SU-DHL-6 (cell line): ENCODE data around the gene PDE4B.

Experiments
- H2AFZ ChIP-seq: fragments of 200-600 bp; sonication (generic); 2 replicates; pipeline ENCODE4 v1.6.1; 2014; ENCODE audit warnings: low read depth, mild to moderate bottlenecking, moderate library complexity, mixed read lengths, antibody characterized with exemption, low read length; ENCODE audit not compliant: severe bottlenecking
- H3F3A ChIP-seq: fragments of 200-600 bp; shearing (Covaris generic); 2 replicates; pipeline ENCODE4 v1.6.0; 2016; ENCODE audit warnings: antibody characterized with exemption, mild to moderate bottlenecking; ENCODE audit not compliant: insufficient read depth
- H3K27ac ChIP-seq: fragments of 200-600 bp; sonication (generic); 2 replicates; pipeline ENCODE4 v1.5.1; 2016; ENCODE audit warnings: low read depth, mild to moderate bottlenecking, low read length, moderate library complexity, mixed read lengths
- H3K27me3 ChIP-seq: fragments of 200-600 bp; sonication (generic), shearing (Covaris generic); 2 replicates; pipeline ENCODE4 v1.6.0; 2014; ENCODE audit warnings: mild to moderate bottlenecking, low read length
- H3K36me3 ChIP-seq: fragments of 200-600 bp; sonication (generic); 2 replicates; pipeline ENCODE4 v1.6.1; 2014; ENCODE audit warnings: mild to moderate bottlenecking, low read length, mixed read lengths
- H3K4me2 ChIP-seq: fragments of 300-600, 200-600 bp; shearing (Covaris generic), sonication (generic); 2 replicates; pipeline ENCODE4 v1.6.0; 2014; ENCODE audit warnings: low read length, low read depth, mild to moderate bottlenecking; ENCODE audit not compliant: poor library complexity, severe bottlenecking
- H3K4me3 ChIP-seq: fragments of 200-600 bp; sonication (generic); 2 replicates; pipeline ENCODE4 v1.5.1; 2014; ENCODE audit warnings: antibody characterized with exemption, low read length, mild to moderate bottlenecking, mixed read lengths; ENCODE audit not compliant: insufficient read depth, poor library complexity, severe bottlenecking
- H3K79me2 ChIP-seq: fragments of 200-600 bp; sonication (generic); 2 replicates; pipeline ENCODE4 v1.6.1; 2014; ENCODE audit warnings: mild to moderate bottlenecking, low read length, moderate library complexity; ENCODE audit not compliant: insufficient read depth
- H3K9ac ChIP-seq: fragments of 200-600 bp; sonication (generic); 2 replicates; pipeline ENCODE4 v1.7.0; 2014; ENCODE audit warnings: mild to moderate bottlenecking, low read length
- H3K9me2 ChIP-seq: fragments of 200-600 bp; sonication (generic); replicated peaks from 2 replicates; pipeline ENCODE4 v1.6.1; 2014; ENCODE audit warnings: low read length; ENCODE audit not compliant: insufficient read depth
- H3K9me3 ChIP-seq: fragments of 200-600 bp; sonication (generic); 2 replicates; pipeline ENCODE4 v1.6.1; 2014; ENCODE audit warnings: low read length, mixed read lengths; ENCODE audit not compliant: insufficient read depth
- H4K20me1 ChIP-seq: fragments of 200-600 bp; sonication (generic); 2 replicates; pipeline ENCODE4 v1.6.1; 2014; ENCODE audit warnings: low read depth, mild to moderate bottlenecking, antibody characterized with exemption, low read length, moderate library complexity, mixed read lengths
- EZH2phosphoT487 ChIP-seq: fragments of 200-600 bp; sonication (generic), shearing (Covaris generic); conservative IDR thresholded peaks from 2 replicates; pipeline ENCODE4 v1.6.1; 2018; ENCODE audit warnings: mild to moderate bottlenecking, antibody characterized with exemption, low read length, moderate library complexity, mixed read lengths
- TF ChIP-seq, protein P1 (sequence below): fragments of 200-600 bp; sonication (generic); IDR thresholded peaks from one replicate; pipeline ENCODE4 v1.5.1; 2017; ENCODE audit warnings: antibody characterized with exemption, mild to moderate bottlenecking, low read length, moderate library complexity; ENCODE audit not compliant: insufficient read depth, poor library complexity, severe bottlenecking

The PDE4B gene

DNA sequence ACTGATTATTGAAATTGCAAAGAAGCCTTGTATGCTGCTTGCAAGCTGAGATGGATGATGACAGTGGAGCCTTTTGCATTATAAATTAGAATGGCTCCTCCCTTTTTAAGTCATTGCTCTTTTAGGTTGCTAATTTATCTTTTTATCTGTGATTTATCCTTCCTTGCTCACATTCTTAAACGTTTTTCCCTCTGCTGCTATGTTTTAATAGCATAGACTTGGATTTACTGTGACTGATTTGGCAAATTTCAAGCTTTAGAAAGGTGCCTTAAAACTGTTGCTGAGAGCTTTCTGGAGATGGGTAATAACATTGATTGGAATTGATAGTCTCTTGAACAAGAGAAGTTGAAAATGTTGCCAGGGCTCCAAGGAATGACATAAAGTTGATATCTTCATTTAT is 427.8 kb downstream of the PDE4B start:
- H3K9me3 ChIP-seq = no peaks in the 10 kb centered on the region
- H3K27me3 ChIP-seq = no peaks in the 10 kb centered on the region
- no peaks in the 10 kb centered on the region for H3K36me3 ChIP-seq
- no peak overlapping the region for H3K27ac ChIP-seq
- H3F3A ChIP-seq = no peaks in the 10 kb centered on the region
- TF ChIP-seq, protein P1, sequence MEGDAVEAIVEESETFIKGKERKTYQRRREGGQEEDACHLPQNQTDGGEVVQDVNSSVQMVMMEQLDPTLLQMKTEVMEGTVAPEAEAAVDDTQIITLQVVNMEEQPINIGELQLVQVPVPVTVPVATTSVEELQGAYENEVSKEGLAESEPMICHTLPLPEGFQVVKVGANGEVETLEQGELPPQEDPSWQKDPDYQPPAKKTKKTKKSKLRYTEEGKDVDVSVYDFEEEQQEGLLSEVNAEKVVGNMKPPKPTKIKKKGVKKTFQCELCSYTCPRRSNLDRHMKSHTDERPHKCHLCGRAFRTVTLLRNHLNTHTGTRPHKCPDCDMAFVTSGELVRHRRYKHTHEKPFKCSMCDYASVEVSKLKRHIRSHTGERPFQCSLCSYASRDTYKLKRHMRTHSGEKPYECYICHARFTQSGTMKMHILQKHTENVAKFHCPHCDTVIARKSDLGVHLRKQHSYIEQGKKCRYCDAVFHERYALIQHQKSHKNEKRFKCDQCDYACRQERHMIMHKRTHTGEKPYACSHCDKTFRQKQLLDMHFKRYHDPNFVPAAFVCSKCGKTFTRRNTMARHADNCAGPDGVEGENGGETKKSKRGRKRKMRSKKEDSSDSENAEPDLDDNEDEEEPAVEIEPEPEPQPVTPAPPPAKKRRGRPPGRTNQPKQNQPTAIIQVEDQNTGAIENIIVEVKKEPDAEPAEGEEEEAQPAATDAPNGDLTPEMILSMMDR = no peak
- no peak for TF ChIP-seq EZH2phosphoT487
- H4K20me1 ChIP-seq = no peaks in the 10 kb centered on the region
- H3K79me2 ChIP-seq = no peaks in the 10 kb centered on the region
- no peak overlapping the region for H3K4me2 ChIP-seq
- no peak overlapping the region for H3K4me3 ChIP-seq
- no peak overlapping the region for H2AFZ ChIP-seq
- no peaks in the 10 kb centered on the region for H3K9me2 ChIP-seq
- H3K9ac ChIP-seq = no peak overlapping the region

- Histone ChIP-seq H3K4me2 (no peak overlapping the region), H3K9me3 (no peaks in the 10 kb centered on the region), H3K36me3 (no peaks in the 10 kb centered on the region), H3F3A (no peaks in the 10 kb centered on the region), H4K20me1 (no peaks in the 10 kb centered on the region), H3K9me2 (no peaks in the 10 kb centered on the region), H3K27me3 (no peaks in the 10 kb centered on the region), H3K4me3 (no peak overlapping the region), H2AFZ (no peak overlapping the region), H3K9ac (no peak overlapping the region), H3K27ac (no peak overlapping the region), H3K79me2 (no peaks in the 10 kb centered on the region)
- TF ChIP-seq EZH2phosphoT487 = no peak
- TF ChIP-seq, protein P1 = no peak
Measured at GRCh38 chr1:66223681-66224080, 431.0 kb downstream of the PDE4B start.

- no peak overlapping the region for H3K4me2 ChIP-seq
- H3K9ac ChIP-seq = no peak overlapping the region
- no peaks in the 10 kb centered on the region for H4K20me1 ChIP-seq
- no peak overlapping the region for H3K4me3 ChIP-seq
- H3K9me3 ChIP-seq = no peaks in the 10 kb centered on the region
- no peak overlapping the region for H3K27ac ChIP-seq
- no peaks in the 10 kb centered on the region for H3K79me2 ChIP-seq
- H3K27me3 ChIP-seq = no peaks in the 10 kb centered on the region
- H3F3A ChIP-seq = no peaks in the 10 kb centered on the region
- no peaks in the 10 kb centered on the region for H3K9me2 ChIP-seq
- H3K36me3 ChIP-seq = no peaks in the 10 kb centered on the region
- no peak overlapping the region for H2AFZ ChIP-seq
- TF ChIP-seq, protein P1 = no peak
Measured at GRCh38 chr1:66226985-66227384, 434.3 kb downstream of the PDE4B start.

GRCh38 chr1:66227966-66228365 is 435.3 kb downstream of the PDE4B start:
- H3K9me2 ChIP-seq = no peaks in the 10 kb centered on the region
- no peak overlapping the region for H3K4me2 ChIP-seq
- no peaks in the 10 kb centered on the region for H3K36me3 ChIP-seq
- no peak overlapping the region for H3K27ac ChIP-seq
- H3F3A ChIP-seq = no peaks in the 10 kb centered on the region
- no peaks in the 10 kb centered on the region for H3K79me2 ChIP-seq
- TF ChIP-seq EZH2phosphoT487 = no peak
- no peaks in the 10 kb centered on the region for H4K20me1 ChIP-seq
- H3K4me3 ChIP-seq = no peak overlapping the region
- no peaks in the 10 kb centered on the region for H3K9me3 ChIP-seq
- H3K9ac ChIP-seq = no peak overlapping the region
- H3K27me3 ChIP-seq = no peaks in the 10 kb centered on the region
- no peak overlapping the region for H2AFZ ChIP-seq
